Mesenchymal stem cell (in vitro differentiated cells and primary cell): ENCODE data around the gene C16orf78.

Experiments
- DNase-seq: peaks from one replicate; pipeline ENCODE4 v3.0.0-alpha.2; 2013
- H2AFZ ChIP-seq: one replicate; pipeline ENCODE4 v1.6.1; 2013; ENCODE audit warnings: low read depth, mild to moderate bottlenecking, control low read depth, inconsistent platforms, low read length, moderate library complexity
- H2AK5ac ChIP-seq: 2 replicates; pipeline ENCODE4 v1.6.1; 2013; ENCODE audit warnings: low read length, moderate library complexity, mild to moderate bottlenecking, inconsistent platforms; ENCODE audit not compliant: severe bottlenecking
- H2BK120ac ChIP-seq: one replicate; pipeline ENCODE4 v1.6.1; 2013; ENCODE audit warnings: low read depth, mild to moderate bottlenecking, inconsistent platforms, low read length, moderate library complexity
- H2BK12ac ChIP-seq, 2 experiments: one replicate each; pipeline ENCODE4 v1.6.1; 2013; ENCODE audit warnings: inconsistent platforms in 2 of 2, low read length in 2 of 2, mild to moderate bottlenecking in 2 of 2, moderate library complexity in 2 of 2, control low read depth in 1 of 2
- H2BK15ac ChIP-seq: one replicate; pipeline ENCODE4 v1.6.1; 2013; ENCODE audit warnings: mild to moderate bottlenecking, low read depth, inconsistent platforms; ENCODE audit not compliant: poor library complexity, severe bottlenecking
- H2BK5ac ChIP-seq: 2 replicates; pipeline ENCODE4 v1.6.1; 2013; ENCODE audit warnings: low read depth, mild to moderate bottlenecking, low read length, control low read depth, inconsistent platforms; ENCODE audit not compliant: poor library complexity, severe bottlenecking
- H3K14ac ChIP-seq, 2 experiments: one replicate each; pipeline ENCODE4 v1.6.1; 2013; ENCODE audit warnings: inconsistent platforms in 2 of 2, low read length in 2 of 2, control low read depth in 1 of 2, mild to moderate bottlenecking in 1 of 2, moderate library complexity in 1 of 2
- H3K18ac ChIP-seq, 2 experiments: one replicate each; pipeline ENCODE4 v1.6.1; 2013; ENCODE audit warnings: inconsistent platforms in 2 of 2, low read length in 2 of 2, control low read depth in 1 of 2, low read depth in 1 of 2, mild to moderate bottlenecking in 1 of 2
- H3K23ac ChIP-seq, 2 experiments: one replicate each; pipeline ENCODE4 v1.6.1; 2013; ENCODE audit warnings: inconsistent platforms in 2 of 2, low read length in 2 of 2, mild to moderate bottlenecking in 2 of 2, moderate library complexity in 2 of 2, control low read depth in 1 of 2
- H3K27ac ChIP-seq: 2 replicates; pipeline ENCODE4 v1.5.1; 2013; ENCODE audit warnings: mild to moderate bottlenecking, moderate library complexity, low read length, control low read depth, inconsistent platforms; ENCODE audit not compliant: poor library complexity, severe bottlenecking
- H3K27me3 ChIP-seq, 2 experiments: 2 replicates each; pipeline versions ENCODE4 v1.6.1 to v1.7.0; 2013; ENCODE audit warnings: low read length in 2 of 2, mild to moderate bottlenecking in 2 of 2, moderate library complexity in 2 of 2, control low read depth in 1 of 2, inconsistent platforms in 1 of 2; ENCODE audit not compliant: control insufficient read depth in 1 of 2, insufficient read depth in 1 of 2
- H3K36me3 ChIP-seq, 2 experiments: 2 replicates each; pipeline versions ENCODE4 v1.6.1 to v1.7.0; 2013; ENCODE audit warnings: low read length in 2 of 2, control low read depth in 1 of 2, inconsistent platforms in 1 of 2, low read depth in 1 of 2, mild to moderate bottlenecking in 1 of 2; ENCODE audit not compliant: insufficient read depth in 2 of 2, control insufficient read depth in 1 of 2
- H3K4ac ChIP-seq, 2 experiments: one replicate each; pipeline ENCODE4 v1.6.1; 2013; ENCODE audit warnings: inconsistent platforms in 2 of 2, low read length in 2 of 2, mild to moderate bottlenecking in 2 of 2, moderate library complexity in 2 of 2, control low read depth in 1 of 2, low read depth in 1 of 2
- H3K4me1 ChIP-seq: 2 replicates; pipeline ENCODE4 v1.6.1; 2013; ENCODE audit warnings: low read depth, low read length, control low read depth; ENCODE audit not compliant: control insufficient read depth, insufficient read depth
- H3K4me2 ChIP-seq: 2 replicates; pipeline ENCODE4 v1.6.1; 2013; ENCODE audit warnings: low read length, mild to moderate bottlenecking, inconsistent platforms; ENCODE audit not compliant: poor library complexity, severe bottlenecking
- H3K4me3 ChIP-seq, 2 experiments: 2 replicates each; pipeline versions ENCODE4 v1.5.1 to v1.7.0; 2013; ENCODE audit warnings: low read length in 2 of 2, mild to moderate bottlenecking in 2 of 2, control low read depth in 1 of 2, low read depth in 1 of 2; ENCODE audit not compliant: insufficient read depth in 1 of 2
- H3K79me1 ChIP-seq: replicated peaks from 2 replicates; pipeline ENCODE4 v1.6.1; 2013; ENCODE audit warnings: mild to moderate bottlenecking, control low read depth, low read length, inconsistent platforms; ENCODE audit not compliant: poor library complexity, severe bottlenecking
- H3K9ac ChIP-seq: 2 replicates; pipeline ENCODE4 v1.7.0; 2013; ENCODE audit warnings: mild to moderate bottlenecking, low read length, moderate library complexity
- H3K9me3 ChIP-seq: 2 replicates; pipeline ENCODE4 v1.7.0; 2013; ENCODE audit warnings: mild to moderate bottlenecking, low read length; ENCODE audit not compliant: control insufficient read depth
- H4K8ac ChIP-seq: one replicate; pipeline ENCODE4 v1.6.1; 2013; ENCODE audit warnings: inconsistent platforms, mild to moderate bottlenecking, low read length, moderate library complexity
- H4K91ac ChIP-seq: one replicate; pipeline ENCODE4 v1.6.1; 2013; ENCODE audit warnings: mild to moderate bottlenecking, low read length, inconsistent platforms
- WGBS: methylation state at CpG from one replicate; pipeline ENCODE4 v1.1.7; 2013; ENCODE audit warnings: mixed read lengths; 5-methylcytosine and 5-hydroxymethylcytosine counted together

Gene C16orf78

DNA sequence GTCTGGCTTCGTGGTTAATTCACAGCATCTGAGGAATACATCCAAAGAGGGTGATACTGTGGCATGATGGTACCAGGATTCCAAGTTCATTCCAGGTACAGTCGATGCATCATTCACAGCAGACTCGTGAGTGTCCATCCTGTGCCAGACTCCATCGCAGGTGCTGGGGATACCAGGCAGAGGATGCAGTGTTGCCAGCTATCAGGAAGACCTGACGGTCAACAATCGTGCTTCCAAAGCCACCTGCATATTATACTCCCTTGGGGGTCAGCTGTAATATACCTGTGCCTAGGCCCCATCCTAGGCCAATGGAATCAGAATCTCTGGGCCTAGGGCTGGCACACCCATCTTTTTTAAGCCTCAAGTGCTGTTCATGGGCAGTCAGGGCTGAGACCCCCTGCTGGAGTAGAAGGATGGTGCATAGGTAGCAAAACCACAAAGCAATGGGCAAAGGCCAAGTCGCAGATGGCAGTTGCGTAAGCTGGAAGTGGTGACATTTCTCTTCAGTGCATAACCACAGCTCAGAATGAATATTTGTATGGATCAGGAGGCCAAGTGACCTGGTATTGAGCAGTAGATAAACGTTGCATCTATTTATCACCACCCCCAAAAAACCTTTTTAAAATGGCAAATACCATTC, 42.9 kb upstream of the C16orf78 start:
- Histone ChIP-seq H3K18ac (no peak overlapping the region), H2AFZ (no peak overlapping the region), H2BK12ac (no peak overlapping the region), H3K23ac (no peak overlapping the region), H3K14ac (no peak overlapping the region), H3K4ac (no peak overlapping the region), H3K4me1 (no peaks in the 10 kb centered on the region), H3K9me3 (no peaks in the 10 kb centered on the region), H4K8ac (no peak overlapping the region), H2BK15ac (no peak overlapping the region), H3K4me3 (no peak overlapping the region), H2BK5ac (no peak overlapping the region), H3K27me3 (no peaks in the 10 kb centered on the region), H3K79me1 (no peaks in the 10 kb centered on the region), H4K91ac (no peak overlapping the region), H3K4me2 (no peak overlapping the region), H3K9ac (no peak overlapping the region), H2AK5ac (no peak overlapping the region), H3K27ac (no peak overlapping the region), H2BK120ac (no peak overlapping the region), H3K36me3 (no peaks in the 10 kb centered on the region)
- 74% methylated on average over 7 of the region's 9 CpGs for WGBS
- no peak for DNase-seq

DNA sequence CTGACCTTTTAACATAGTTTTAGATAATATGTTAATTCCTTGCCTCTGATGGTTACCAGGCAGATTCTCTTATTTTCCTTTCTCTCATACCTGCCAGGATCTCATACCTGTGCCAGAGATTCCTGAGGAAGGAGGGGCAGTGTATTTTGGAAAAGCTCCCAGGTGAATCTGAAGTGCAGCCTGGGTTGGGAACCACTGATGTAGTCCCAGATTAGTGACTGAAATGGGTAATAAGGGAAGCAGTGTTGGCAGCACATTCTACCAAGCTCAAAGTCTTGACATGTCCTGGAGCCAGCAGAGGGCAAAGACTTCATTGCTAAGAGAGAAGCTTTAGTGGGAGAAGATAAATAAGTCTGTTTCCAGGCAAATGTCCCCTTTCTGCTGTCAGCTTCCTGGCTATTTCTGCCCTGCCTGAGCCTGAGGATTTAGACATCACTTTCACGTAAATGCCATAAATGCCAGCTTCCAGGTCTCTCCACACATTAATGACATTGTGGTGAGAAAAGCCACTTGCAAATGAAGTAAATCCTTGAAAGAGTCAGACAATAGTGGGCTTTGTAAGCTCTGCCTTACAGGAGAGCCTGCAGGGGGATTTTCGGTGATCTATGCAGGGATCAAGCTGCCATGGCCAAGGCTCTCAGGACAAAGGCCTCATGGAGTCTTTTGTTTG, 40.9 kb upstream of the C16orf78 start:
- H3K18ac ChIP-seq, result no peak overlapping the region
- no peaks in the 10 kb centered on the region for H3K79me1 ChIP-seq
- H3K27ac ChIP-seq, result no peak overlapping the region
- H3K4me1 ChIP-seq, result no peaks in the 10 kb centered on the region
- H3K23ac ChIP-seq, result no peak overlapping the region
- no peak overlapping the region for H3K4me2 ChIP-seq
- no peak overlapping the region for H2BK120ac ChIP-seq
- H2BK12ac ChIP-seq, result no peak overlapping the region
- H3K27me3 ChIP-seq, result peaks cover 0 to 3% of the 10 kb centered on the region in 2 experiments
- H2AK5ac ChIP-seq, result no peak overlapping the region
- no peaks in the 10 kb centered on the region for H3K9me3 ChIP-seq
- no peak for DNase-seq
- no peak overlapping the region for H3K4ac ChIP-seq
- no peaks in the 10 kb centered on the region for H3K36me3 ChIP-seq
- H3K9ac ChIP-seq, result no peak overlapping the region
- no peak overlapping the region for H2BK15ac ChIP-seq
- H2BK5ac ChIP-seq, result no peak overlapping the region
- H3K14ac ChIP-seq, result no peak overlapping the region
- no peak overlapping the region for H4K8ac ChIP-seq
- 79% methylated on average over 2 of the region's 2 CpGs for WGBS
- H2AFZ ChIP-seq, result no peak overlapping the region
- no peak overlapping the region for H3K4me3 ChIP-seq
- H4K91ac ChIP-seq, result no peak overlapping the region

DNA sequence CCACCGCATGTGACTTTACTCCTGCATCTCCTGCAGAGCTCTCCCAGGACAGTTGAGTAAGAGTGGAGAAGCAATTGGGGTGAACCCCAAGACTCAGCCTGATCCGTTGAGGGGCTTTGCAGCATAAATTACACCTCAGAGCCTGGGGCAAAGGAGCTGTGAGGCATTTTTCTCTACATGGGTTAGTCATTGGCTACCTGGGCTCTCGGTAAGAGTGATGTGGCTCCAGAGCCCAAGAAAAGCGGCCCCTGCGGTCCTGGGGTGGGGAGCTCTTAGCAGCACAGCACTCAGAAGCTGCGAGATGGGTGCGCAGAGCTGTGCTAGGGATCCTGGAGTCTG, 40.4 kb upstream of the C16orf78 start:
- no peak overlapping the region for H2AK5ac ChIP-seq
- no peak overlapping the region for H3K4ac ChIP-seq
- no peak overlapping the region for H4K8ac ChIP-seq
- H3K9me3 ChIP-seq, result no peaks in the 10 kb centered on the region
- H3K27me3 ChIP-seq, result peaks cover 0 to 3% of the 10 kb centered on the region in 2 experiments
- no peak overlapping the region for H3K14ac ChIP-seq
- no peaks in the 10 kb centered on the region for H3K4me1 ChIP-seq
- no peaks in the 10 kb centered on the region for H3K36me3 ChIP-seq
- H3K4me2 ChIP-seq, result no peak overlapping the region
- H3K18ac ChIP-seq, result no peak overlapping the region
- WGBS, result 68% methylated on average over 7 of the region's 7 CpGs
- H3K23ac ChIP-seq, result no peak overlapping the region
- no peak overlapping the region for H3K9ac ChIP-seq
- H3K27ac ChIP-seq, result no peak overlapping the region
- H2BK5ac ChIP-seq, result no peak overlapping the region
- H2BK15ac ChIP-seq, result no peak overlapping the region
- no peak overlapping the region for H2BK120ac ChIP-seq
- no peak overlapping the region for H4K91ac ChIP-seq
- no peak overlapping the region for H2AFZ ChIP-seq
- no peak overlapping the region for H2BK12ac ChIP-seq
- DNase-seq, result no peak
- H3K4me3 ChIP-seq, result no peak overlapping the region
- no peaks in the 10 kb centered on the region for H3K79me1 ChIP-seq

DNA sequence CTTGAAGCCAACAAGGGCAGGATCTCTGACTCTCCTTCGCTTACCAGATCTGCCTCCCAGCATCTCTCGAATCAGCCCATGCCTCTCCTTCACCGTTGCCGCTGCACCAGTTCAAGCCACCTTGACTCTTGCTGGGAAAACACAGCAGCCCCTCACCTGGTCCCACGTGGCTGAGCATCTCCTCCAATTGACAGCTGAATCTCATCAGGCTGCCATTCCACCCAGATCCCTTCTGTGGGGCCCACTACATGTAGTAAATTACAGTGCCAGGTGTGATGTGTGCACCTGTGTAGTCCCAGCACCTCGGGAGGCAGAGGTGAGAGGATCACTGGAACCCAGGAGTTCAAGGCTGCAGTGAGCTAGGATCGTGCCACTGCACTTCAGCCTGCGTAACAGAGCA, 37.8 kb upstream of the C16orf78 start:
- 61% methylated on average over 6 of the region's 8 CpGs for WGBS
- no peak overlapping the region for H2BK120ac ChIP-seq

More for the DNA sequence above, 37.8 kb upstream of the C16orf78 start:
- H3K23ac ChIP-seq, result no peak overlapping the region
- H2BK15ac ChIP-seq, result no peak overlapping the region
- H3K18ac ChIP-seq, result no peak overlapping the region
- H2AFZ ChIP-seq, result no peak overlapping the region
- peaks cover 0 to 3% of the 10 kb centered on the region in 2 experiments for H3K27me3 ChIP-seq
- H3K9me3 ChIP-seq, result no peaks in the 10 kb centered on the region
- no peaks in the 10 kb centered on the region for H3K4me1 ChIP-seq
- H3K4me3 ChIP-seq, result no peak overlapping the region
- no peak overlapping the region for H3K27ac ChIP-seq
- DNase-seq, result no peak
- no peak overlapping the region for H2BK5ac ChIP-seq
- no peaks in the 10 kb centered on the region for H3K36me3 ChIP-seq
- no peak overlapping the region for H3K9ac ChIP-seq
- H2AK5ac ChIP-seq, result no peak overlapping the region
- H3K14ac ChIP-seq, result no peak overlapping the region
- H3K4me2 ChIP-seq, result no peak overlapping the region
- H4K91ac ChIP-seq, result no peak overlapping the region
- no peaks in the 10 kb centered on the region for H3K79me1 ChIP-seq
- no peak overlapping the region for H4K8ac ChIP-seq
- no peak overlapping the region for H2BK12ac ChIP-seq
- no peak overlapping the region for H3K4ac ChIP-seq
